ENCODE measurements around the gene BPIFA2.

BPIFA2 gene

GRCh38 chr20:33125983-33126382 lies 42.0 kb upstream of the BPIFA2 start:
- no peak for DNase-seq
- H3K36me3 ChIP-seq, result no peaks in the 10 kb centered on the region
- H3K27me3 ChIP-seq, result peaks cover 6% of the 10 kb centered on the region; the same call in 1 of the 2 replicates

GRCh38 chr20:33127422-33128097 lies 40.4 kb upstream of the BPIFA2 start:
- no peaks in the 10 kb centered on the region for H3K36me3 ChIP-seq
- H3K4me3 ChIP-seq (ENCODE audit: low read depth, low read length), result no peak overlapping the region
- TF ChIP-seq CTCF (IDR thresholded peaks at IDR 0.05; ENCODE audit: low read depth, low read length), result no peak
- no peaks in the 10 kb centered on the region for H3K4me1 ChIP-seq
- no peaks in the 10 kb centered on the region for H3K9me3 ChIP-seq
- H3K27me3 ChIP-seq, result peaks cover 6% of the 10 kb centered on the region; the same call in 1 of the 2 replicates
- no peak for DNase-seq

More at GRCh38 chr20:33125983-33126382, 42.0 kb upstream of the BPIFA2 start:
- Histone ChIP-seq H3K9me3 (no peaks in the 10 kb centered on the region), H3K4me3 (ENCODE audit: low read depth, low read length) (no peak overlapping the region), H3K4me1 (no peaks in the 10 kb centered on the region)
- no peak for TF ChIP-seq CTCF (IDR thresholded peaks at IDR 0.05; ENCODE audit: low read depth, low read length)

- Histone ChIP-seq H3K4me3 (ENCODE audit: low read depth, low read length) (no peak overlapping the region), H3K4me1 (no peaks in the 10 kb centered on the region), H3K36me3 (no peaks in the 10 kb centered on the region), H3K9me3 (no peaks in the 10 kb centered on the region), H3K27me3 (peaks cover 6% of the 10 kb centered on the region; the same call in 1 of the 2 replicates)
- TF ChIP-seq CTCF (IDR thresholded peaks at IDR 0.05; ENCODE audit: low read depth, low read length), result no peak
- DNase-seq, result no peak
Observed at GRCh38 chr20:33130568-33131061, 37.3 kb upstream of the BPIFA2 start.

GRCh38 chr20:33131949-33132473 lies 35.9 kb upstream of the BPIFA2 start:
- DNase-seq, result no peak
- no peak for TF ChIP-seq CTCF (IDR thresholded peaks at IDR 0.05; ENCODE audit: low read depth, low read length)
- H3K36me3 ChIP-seq, result no peaks in the 10 kb centered on the region

GRCh38 chr20:33132513-33133372 lies 35.2 kb upstream of the BPIFA2 start:
- H3K36me3 ChIP-seq, result no peaks in the 10 kb centered on the region
- no peaks in the 10 kb centered on the region for H3K4me1 ChIP-seq
- DNase-seq, result no peak
- H3K4me3 ChIP-seq (ENCODE audit: low read depth, low read length), result no peak overlapping the region
- no peaks in the 10 kb centered on the region for H3K9me3 ChIP-seq
- H3K27me3 ChIP-seq, result peaks cover 2% of the 10 kb centered on the region; the same call in 1 of the 2 replicates
- TF ChIP-seq CTCF (IDR thresholded peaks at IDR 0.05; ENCODE audit: low read depth, low read length), result no peak

More at GRCh38 chr20:33131949-33132473, 35.9 kb upstream of the BPIFA2 start:
- no peaks in the 10 kb centered on the region for H3K4me1 ChIP-seq
- no peak overlapping the region for H3K4me3 ChIP-seq (ENCODE audit: low read depth, low read length)
- no peaks in the 10 kb centered on the region for H3K9me3 ChIP-seq
- peaks cover 6% of the 10 kb centered on the region; the same call in 1 of the 2 replicates for H3K27me3 ChIP-seq

Measured in BE2C (cell line).